NCI-H345 treated with DMSO at 0.1 percent for 48 hours (cell line): Measurements from ENCODE around the gene USP6NL.
"Not testable (repeated sequence)": the region's sequence is repeated elsewhere in the genome, so short reads cannot be mapped to it uniquely, and the experiment has no call there.

Source experiments
- DNase-seq: peaks from one replicate; lab custom pipeline; 2025; ENCODE audit not compliant: unreplicated experiment; lab: John Stamatoyannopoulos, UW

Gene USP6NL

DNA sequence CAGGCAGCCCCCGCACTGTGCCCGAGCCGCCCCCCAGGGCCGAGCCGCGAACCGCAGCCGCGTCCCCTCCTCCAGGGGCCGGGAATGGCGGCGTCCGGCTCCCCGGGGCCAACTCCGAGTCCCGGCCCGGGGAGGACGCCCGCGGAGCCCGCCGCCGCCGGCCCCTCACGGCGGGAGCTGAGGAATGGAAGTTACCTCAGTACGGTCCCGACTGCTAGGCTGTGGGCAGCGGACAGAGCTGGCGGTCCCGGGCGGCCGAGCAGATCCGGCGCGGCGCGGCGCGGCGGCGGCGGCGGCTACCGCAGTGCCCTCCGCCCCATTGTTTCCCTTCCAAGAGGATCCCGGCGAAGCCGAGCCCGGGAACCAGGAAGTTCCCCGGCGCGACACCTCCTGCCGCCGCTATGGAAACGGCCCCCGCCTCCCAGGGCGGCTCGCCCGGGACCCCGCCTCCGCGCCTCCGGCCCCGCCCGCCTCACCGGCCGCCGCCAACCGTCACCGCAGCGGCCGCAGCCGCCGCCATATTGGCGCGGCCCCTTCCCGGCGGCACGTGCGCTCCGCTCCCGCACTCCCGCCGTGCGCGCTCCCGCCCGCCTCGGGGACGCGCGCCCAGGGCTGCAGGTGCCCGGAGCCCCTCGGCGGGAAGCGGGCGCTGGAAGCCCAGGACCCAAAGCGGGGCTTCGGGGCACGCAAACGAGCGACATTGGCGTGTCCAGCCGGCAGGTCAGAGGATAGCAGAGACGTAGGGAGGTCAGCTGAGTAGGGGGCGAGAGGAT lies at the start of gene USP6NL:
TSS of gene USP6NL (minus strand) at position 403 of the 773 bp plus-strand sequence. CDS start 14,016 bp downstream, outside the sequence.
- peak; percentile 17 for DNase-seq

DNA sequence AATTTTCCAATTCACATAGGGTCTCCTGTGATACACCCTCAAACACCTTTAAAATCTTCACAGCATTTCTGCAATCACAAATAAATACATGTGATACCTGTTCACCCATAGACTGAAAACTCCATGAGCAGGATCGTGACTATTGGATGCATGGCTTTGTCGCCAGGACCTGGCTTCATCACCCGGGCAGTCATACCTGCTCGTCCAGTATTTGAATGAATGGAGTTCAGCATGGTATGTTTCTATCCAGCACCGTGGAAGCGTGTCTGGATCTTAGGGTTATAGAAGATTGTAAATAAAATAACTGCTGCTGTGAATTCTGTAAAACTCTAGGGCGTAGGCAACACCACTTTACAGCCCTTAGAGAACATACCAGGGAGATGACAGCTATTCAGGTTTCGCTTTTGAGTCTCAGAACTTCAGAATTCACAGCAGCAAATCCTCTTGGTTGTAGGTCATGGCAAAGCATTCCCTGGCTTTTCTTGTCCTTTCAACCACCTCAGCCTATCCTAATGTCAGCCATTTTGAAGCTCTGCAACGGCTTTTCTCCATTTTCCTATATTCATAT lies 47.4 kb upstream of the USP6NL start:
- DNase-seq, result no peak

DNA sequence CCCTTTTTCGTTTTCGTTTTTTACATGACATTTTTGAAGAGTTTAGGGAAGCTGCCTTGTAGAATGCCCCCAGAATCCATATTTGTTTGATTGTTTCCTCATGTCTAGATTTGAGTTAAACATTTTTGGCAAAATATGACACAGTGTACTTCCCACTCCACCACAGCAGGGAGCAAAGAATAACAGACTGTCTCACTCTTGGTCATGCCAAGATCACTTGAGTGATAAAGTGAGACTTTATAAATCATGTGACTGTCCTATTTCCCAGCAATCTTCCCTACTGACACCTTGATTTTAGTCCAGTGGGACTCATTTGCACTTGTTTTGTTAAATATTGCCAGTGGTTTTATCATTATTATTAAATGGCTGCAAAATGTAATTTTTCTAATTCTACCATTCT lies 44.4 kb upstream of the USP6NL start:
- no peak for DNase-seq

DNA sequence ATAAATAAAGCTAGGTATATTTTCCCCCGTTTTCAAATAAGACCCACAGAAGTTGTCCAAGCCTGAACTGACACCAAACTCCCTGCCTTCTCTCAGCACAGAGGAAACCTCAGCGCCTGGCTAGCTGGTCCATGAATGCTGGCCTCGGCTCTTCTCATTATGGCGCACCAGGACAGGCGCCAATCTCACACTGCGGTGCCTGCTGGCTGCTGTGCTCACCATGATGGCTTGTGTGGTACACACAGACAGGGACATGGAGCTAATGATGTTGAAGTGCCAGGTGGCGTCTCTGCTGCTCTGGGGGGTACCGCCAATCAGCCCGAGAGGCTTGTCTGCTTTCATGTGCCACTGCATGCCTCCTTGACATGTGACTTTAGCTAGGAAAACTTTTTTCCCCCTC lies 43.2 kb upstream of the USP6NL start:
- DNase-seq, result no peak

DNA sequence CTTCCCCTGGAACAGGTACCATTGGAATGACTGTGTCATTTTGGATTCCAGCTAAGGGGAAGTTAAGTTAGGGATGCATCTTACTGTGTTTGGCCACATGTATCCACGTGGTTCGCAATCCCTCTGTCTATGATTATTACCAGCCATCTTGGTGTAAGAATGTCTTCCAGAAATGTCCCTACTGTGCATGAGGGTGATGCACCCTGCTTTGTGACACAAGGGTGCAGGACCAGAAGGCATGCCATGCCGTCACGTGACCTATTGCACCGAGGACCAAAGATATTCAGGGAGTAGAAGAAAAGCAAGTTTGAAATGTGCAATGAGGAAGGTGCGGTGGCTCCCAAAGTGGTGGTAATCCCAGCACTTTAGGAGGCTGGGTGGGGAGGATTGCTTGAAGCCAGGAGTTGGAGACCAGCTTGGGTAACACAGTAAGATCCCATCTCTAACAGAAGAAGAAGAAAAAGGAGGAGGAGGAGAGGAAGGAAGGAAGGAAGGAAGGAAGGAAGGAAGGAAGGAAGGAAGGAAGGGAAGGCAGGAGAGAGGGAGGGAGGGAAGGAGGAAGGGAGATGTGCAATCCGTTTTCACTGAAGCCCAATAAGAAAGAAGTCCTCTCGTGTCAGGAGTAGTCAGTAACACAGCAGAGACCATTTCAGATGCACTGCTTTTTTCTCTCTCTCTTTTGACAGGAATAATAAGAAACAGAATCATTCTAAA lies 42.5 kb upstream of the USP6NL start:
- DNase-seq, result no peak

DNA sequence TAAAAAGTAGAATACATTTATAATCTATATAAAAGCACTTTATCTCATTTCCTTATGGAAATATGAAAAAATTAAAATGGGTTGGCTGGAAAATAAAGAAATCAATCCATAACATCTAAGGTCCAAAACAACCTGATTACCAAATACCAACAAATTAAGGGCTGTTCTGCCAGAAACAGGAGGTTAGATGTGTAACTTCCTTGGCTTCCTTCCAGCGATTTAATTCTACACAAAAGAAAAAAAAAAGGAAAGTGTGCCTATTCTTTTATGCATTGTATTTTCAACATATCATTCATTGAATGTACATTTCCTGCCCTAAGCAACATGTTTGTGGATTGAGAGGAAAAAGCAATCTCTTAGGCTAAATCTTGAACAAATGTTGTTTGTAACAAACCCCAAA lies 36.2 kb upstream of the USP6NL start:
- DNase-seq, result no peak

DNA sequence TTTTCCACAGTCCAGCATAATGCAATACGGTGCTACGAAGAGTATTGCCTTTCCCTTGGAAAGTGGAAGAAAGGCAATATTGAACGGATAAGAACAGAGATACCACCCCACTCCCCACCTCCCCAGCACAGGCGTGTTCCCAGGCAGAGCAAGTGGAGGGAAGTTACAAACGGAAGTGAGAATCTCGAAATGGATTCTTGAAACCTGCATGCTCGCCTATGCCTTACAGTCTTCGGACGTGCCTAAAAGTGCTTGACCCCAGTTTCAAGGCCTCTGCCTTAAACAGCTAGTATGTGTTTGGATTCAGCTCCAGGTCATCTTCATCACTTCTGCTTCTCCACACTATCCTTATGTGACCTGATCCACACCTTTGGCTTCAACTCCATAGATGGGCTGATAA lies 35.0 kb upstream of the USP6NL start:
- DNase-seq, result no peak

DNA sequence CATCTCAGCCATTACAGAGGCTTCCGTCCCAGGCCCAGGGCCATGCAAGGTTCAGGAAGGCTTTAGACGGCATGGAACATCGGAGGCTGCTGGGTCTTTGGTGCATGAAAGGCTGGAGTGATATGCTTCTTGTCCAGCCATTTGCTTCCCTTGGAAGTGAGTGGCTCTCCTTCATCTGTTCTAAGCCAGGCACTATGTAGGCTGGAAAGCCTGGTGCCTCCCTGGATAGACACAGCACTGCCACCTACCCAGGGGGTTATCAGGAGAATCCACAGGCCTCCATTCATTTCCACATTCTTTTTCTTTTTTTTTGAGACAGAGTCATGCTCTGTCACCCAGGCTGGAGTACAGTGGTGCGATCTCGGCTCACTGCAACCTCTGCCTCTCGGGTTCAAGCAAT lies 31.6 kb upstream of the USP6NL start:
- DNase-seq, result no peak

DNA sequence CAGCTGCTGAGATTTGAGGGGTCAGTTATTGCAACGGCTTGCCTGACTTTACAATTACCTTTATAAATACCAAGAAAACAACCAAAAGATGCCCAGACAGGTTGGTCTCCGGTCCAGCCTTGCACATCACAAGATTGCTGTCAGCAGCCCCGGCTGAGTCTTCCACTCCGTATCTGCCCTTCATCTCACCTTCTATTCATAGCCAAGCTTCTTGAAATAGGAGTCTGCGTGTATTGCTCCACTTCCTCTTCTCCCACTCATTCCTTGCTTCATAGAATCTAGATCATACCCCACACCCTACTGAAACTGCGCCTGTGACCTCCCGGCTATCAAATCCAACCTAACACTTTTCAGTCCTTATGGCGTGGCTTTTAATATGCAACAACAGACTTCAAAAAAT lies 31.1 kb upstream of the USP6NL start:
- no peak for DNase-seq

DNA sequence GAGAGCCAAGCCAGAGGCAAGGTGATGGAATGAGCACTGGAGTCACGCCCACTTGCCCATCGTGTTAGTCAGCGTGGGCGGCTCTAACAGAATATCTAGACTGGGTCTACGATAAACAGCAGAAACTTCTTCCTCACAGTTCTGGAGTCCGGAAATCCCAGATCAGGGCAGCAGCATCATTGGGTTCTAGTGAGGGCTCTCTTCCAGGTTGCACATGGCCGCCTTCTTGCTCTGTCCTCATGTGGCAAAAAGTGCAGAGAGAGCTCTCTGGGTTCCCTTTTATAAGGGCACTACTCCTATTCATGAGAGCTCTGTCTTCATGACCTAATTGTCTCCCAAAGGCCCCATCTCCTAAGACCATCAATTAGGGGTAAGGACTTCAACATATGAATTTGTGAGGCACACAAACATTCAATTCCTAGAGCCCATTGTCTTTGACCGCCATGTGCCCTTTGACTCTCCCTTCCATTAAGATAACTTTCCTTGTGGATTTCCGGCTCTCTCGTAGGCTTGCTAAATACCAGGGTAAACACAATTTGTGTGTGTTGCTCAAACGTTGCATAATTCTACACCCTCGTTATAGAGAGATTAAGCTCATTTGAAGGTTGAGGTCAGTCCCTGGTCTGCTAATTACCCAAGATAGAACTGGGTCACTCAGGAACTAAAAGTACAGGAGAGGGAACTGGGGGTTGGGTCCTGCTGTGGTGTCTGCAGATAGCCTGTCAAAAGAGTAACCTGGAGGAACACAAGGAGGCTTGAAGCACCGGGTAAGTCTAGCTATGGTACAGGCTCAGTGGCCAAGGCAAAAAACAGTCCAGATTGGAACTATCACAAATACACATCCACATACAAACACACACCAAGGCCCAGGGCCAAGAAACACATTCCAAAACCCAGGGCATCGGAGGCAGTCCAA lies 28.7 kb upstream of the USP6NL start:
- no peak for DNase-seq

DNA sequence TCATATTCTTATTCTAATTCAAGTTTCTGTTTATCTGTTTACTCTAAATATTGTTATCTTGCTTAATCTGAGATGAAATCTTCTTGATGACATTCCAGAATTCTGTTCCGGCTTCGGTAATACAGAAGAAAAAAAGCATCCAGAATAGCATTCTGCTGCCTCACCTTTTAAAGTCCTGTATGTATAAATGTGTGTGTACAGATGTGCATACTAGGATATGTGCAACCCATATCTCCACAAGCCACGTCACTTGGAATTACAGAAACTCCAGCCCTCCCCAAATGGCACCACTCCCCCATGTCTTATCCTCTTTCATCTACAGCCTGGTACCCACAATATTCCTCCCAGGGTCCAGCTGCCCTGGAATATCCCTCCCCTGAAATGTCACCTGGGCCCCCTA lies 27.9 kb upstream of the USP6NL start:
- DNase-seq, result no peak

DNA sequence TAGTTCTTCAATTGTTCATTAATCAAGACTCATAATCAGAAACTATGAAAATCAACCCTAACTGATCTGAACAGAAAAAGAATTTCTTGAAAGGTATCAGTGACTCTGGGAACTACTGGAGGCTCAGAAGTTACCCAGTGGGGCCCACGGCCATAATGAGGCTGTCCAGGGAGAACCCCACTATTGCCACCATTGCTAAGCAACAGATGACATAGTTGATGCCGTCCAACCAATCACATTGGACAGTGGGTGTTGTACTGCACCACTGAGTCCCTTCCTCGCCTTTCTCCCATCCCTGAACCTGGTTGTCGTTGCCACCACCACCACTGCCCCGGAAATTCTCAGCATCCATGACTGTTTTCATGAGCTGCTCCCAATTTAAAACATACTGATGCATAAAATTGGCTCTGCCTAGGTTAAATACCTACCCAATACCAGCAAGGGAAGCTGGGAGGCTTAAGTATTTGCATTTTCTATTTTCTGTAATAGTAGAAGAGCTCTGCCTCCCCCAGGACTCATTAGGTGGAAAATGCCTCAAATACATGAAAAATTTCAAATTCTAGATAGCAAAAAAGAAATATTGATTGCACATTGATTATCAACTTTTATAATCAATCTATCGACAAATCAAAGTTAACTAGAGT lies 26.7 kb upstream of the USP6NL start:
- DNase-seq, result no peak

DNA sequence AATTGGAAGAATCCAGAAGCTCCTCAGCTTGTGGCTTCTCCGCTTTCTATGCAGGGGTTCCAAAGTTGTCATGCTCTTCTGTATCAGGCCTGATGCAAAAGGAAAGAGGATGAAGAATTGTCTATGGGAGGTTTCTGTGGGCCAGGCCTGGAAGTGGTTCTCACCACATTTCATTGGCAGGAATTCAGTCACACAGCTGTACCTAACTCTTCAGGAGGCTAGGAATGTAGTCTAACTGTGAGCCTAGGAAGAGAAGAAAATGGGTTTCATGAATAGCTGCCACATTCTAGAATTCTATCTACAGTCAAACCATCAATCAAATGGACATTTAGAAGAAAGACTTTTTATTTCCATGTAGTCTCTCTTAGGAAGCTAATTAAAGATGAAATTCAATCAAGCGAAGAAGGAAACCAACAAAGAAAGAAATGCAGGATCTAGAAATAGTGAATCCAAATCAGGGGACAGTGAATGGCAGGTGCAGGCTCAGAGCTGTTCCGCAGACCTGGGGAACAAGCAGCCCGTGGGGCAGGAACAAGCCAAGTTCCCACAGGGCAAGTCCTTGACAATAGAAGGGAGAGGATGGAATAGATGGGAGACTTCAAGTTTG lies 25.4 kb upstream of the USP6NL start:
- no peak for DNase-seq

DNA sequence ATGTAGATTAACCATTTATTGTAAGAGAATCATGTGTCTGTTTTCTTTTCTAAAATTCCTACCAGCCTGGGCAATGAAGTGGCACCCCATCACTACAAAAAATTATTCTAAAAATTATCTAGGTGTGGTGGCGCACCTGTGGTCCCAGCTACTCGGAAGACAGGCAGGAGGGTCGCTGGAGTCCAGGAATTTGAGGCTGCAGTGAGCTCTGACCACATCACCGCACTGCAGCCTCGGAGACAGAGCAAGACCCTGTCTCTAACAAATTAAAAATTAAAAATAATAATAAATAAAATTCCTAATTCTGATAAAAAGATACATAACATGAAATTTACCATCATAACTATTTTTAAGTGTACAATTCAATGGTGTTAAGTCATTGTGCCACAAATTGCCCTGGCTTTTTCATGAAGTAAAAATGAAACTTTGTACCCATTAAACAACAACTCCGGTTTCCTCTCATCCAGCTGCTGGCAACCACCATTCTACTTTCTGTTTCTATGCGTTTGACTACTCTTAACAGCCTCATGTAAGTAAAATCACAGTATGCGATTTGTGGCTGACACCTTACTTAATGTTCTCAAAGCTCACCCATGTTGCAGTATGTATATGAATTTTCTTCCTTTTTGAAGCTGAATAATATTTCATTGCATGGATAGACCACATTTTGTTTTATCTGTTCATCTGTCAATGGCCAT lies 20.6 kb upstream of the USP6NL start:
- no peak for DNase-seq

DNA sequence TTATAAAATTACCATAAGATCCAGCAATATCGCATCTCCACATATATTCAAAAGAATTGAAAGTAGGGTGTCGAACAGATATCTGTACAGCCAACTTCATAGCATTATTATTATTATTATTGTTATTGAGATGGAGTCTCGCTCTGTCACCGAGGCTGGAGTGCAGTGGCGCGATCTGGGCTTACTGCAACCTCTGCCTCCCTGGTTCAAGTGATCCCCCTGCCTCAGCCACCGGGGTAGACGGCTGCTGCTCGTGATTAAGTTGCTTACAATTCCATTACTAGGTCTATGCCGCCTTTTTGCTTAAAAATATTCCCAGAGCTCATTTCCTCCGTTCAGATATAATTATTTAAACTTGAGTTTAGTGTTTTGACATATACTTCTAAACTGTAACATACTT lies 19.8 kb upstream of the USP6NL start:
- DNase-seq, result no peak

DNA sequence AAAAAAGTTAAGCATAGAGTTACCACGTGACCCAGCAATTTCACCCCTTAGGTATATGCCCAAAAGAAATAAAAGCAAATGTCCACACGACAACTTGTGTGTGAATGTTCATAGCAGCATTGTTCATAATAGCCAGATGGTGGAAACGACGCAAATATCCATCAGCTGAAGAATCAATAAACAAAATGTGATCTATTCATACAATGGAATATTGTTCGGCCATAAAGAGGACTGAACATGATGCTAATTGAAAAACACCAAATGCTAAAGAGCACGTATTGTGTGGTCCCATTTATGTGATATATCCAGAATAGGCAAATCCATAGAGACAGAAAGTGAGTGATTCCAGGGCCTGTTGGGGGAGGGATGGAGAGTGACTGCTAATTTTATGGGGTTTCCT lies 18.3 kb upstream of the USP6NL start:
- DNase-seq, result no peak

DNA sequence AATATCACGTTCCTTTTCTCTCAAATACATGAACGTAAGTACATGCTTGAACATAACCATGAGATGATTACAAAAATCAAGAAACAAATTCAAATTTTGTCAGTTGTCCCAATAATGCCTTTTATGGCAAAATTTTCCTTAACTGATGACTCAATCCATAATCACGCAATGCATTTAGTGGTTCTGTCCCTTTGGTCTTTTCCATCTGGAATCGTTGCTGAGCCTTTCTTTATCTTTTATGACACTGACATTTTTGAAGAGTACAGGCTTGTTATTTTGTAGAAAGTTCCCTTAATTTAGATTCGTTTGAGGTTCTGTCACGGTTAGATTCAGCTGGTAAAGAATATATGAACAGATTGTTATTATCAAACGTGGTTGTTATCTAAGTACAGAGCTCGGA lies 16.5 kb upstream of the USP6NL start:
- not testable (repeated sequence) for DNase-seq

DNA sequence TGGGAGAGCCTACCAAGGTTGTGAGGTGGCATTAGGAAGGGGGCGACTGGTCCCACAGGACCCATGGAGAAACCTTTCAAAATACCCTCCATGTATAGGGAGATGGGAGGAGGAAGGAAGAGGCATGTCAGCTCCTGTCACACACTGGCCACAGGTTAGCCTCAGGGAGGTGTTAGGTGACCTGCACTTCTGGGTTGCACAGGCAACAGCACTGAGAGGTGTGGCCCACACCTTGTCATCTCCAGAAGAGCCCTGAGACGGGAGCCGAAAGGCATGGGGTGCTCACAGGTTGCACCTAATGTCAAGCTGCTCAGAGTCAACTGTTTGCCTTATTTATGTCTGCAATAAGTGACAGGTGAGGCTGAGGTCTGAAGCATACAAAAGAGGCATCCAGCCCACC lies 14.6 kb upstream of the USP6NL start:
- no peak for DNase-seq

DNA sequence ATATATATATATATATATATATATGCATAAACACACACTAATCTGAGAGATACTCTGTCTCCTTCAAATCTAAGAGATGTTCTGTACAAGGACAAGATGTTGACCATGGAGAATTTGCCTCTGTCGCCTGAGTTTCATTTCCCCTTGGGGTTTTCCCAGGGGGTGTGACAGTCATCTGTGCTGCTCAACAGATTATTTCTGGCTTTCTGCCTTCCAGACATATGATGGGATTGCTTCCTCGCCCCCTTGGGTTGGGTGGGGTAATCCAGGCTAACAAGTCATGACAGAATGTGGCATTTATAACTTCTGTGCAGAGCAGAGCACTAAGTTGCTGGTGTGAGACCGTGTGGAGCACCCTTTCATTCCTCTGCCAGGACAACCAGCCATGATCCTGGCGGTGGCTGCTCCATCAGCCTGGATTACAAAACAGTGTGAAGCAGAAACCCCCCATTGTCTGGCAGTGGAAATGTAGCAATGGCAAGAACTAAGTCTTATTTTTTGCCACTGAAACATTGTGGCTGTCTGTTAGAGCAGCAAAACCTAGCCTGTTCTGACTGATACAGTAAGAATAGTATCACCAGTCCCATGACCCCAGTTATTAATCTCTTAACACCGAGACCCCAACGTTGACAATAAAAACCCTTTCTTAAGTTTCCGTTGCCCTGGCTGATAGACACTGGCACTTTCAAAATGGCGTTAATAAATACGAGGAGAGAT lies 13.7 kb upstream of the USP6NL start:
- no peak for DNase-seq
